GM12801 (cell line): ENCODE results near the gene SLC38A1.

ENCODE experiments used
- CTCF ChIP-seq: IDR thresholded peaks from one replicate; pipeline ENCODE4 v1.5.1; 2011; ENCODE audit warnings: control low read depth; ENCODE audit not compliant: insufficient read length; ENCODE audit errors: extremely low read depth

The SLC38A1 gene

GRCh38 chr12:46237371-46238045, 31.3 kb downstream of the SLC38A1 start:
- no peak for TF ChIP-seq CTCF

DNA sequence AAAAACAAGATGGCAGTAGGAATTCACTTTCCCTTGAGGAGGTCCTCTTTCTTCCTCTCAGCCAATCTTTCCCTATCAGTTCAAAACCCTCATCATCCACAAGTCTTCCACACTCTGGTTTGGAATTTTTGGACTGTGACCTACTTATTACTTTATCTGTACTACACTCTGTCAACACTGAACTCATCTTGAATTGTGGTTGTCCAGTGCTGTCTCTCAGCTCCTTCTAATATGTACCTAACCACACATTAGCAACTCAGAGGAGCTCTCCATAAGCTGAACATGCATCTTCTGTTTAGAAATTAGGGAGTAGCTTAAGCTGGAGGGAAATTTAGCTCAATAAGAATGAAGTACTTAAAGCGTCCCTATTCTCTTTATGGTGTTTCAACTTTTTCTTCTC, 34.8 kb downstream of the SLC38A1 start:
- no peak for TF ChIP-seq CTCF

DNA sequence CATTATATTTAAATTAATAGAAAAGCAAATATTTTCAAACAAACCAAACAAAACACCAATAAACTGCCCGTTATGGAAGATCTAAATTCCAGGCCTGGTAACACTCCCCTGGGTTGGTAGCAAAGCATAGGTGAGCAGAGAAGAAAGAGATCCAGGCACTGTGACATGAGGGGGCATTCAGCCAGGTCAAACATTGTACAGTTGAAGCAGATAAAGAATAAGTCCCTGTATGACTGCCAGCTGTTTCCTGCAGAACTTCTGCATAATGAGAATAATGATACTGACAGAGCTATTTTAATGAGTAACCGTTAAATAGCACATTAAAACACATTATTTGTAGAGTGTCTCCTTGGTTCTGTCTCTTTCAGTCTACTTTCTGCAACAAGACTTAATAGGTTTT, 35.4 kb downstream of the SLC38A1 start:
- no peak for TF ChIP-seq CTCF

GRCh38 chr12:46230983-46231382, 37.9 kb downstream of the SLC38A1 start:
- no peak for TF ChIP-seq CTCF

DNA sequence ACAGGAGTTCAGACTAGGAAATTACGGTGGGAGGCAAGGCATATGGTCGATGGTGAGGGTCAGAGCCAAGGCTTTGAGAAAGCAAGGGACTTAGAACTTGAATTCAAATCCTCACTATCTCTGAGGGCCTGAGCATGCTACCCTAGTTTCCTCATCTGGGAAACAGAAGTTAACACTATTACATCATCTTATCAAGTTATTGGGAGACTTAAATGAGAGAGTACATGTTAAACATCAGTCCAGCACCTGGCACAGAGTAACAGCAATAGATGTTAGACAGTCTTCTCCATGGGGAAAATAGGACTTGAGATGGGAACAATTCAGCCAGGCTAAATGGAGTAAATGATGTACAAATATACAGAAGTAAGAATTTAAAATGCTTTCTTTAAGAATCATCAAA, 38.5 kb downstream of the SLC38A1 start:
- no peak for TF ChIP-seq CTCF

DNA sequence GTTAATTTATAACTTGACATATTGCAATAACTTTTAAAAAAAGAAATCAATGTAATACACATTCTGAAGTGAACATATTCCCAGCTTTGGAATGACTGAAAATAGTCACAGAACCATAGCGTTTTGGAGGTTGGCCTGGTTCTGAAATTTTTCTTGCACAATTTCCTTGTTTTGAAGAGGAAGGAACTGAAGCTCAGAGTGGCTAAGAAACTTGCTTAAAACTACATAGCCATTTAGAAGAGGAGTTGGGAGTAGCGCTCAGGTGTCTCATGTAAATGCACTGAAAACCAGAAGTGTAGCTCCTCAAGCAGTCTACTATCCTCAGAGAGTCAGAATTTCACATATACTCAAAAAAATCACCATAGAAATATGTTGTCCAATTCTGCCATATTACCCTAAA, 41.2 kb downstream of the SLC38A1 start:
- no peak for TF ChIP-seq CTCF

- TF ChIP-seq CTCF = no peak
Measured at GRCh38 chr12:46224386-46224785, 44.5 kb downstream of the SLC38A1 start.
